ENCODE measurements around the gene LBX2. TPM values are rescaled to one million over a fixed set of nuclear protein-coding genes. Genes with fewer than 3 reads are reported as not detected.
A peak's percentile ranks its signal among the peaks of the same experiment; 100 is the strongest.

Gene LBX2
- total and polyA plus RNA-seq, 9 of the 15 experiments (the other 6 are each of a cell fraction or from before 2014, with no cell fraction given): 0.39 to 6.2 (median 1.8) TPM; not detected in 1

DNA sequence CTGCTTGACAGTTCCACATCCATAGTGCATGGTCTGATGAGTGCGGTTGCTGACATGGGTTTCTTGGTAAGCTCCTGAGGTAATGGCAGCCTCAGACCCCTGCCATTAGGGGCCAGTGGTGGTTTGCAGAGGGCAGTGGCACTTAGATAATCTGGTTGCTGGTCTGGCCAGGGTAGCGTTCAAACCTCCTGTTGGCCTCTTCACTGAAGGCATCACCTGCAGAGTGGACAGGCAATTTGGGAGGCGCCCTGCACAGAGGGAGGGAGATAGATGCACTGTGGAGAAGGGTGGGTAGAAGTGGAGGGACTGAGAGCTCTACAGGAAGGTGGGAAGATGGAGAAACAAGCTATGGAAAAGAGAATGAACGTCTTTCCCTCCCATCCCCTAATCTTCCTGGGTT is 34.1 kb upstream of the LBX2 start:
- intact Hi-C loops (cut with micrococcal nuclease) (loop anchor here (5.0 kb wide), 2 partner anchors 54 to 281 kb away; no protein-coding TSS in a partner anchor), in situ Hi-C loops (cut with MboI) (no loop called here)
- H3K4me1 ChIP-seq (replicated peaks in 1 of 2; ENCODE audit: control insufficient read depth in 2 of 2, insufficient read depth in 2 of 2, low read length in 2 of 2): peaks cover 20 to 36% of the 10 kb centered on the region in 2 experiments; a peak in 4 of 5 replicates
- ChIA-PET POLR2A (interaction anchor here (0.6 to 3.7 kb wide), 6 partner anchors 9 to 205 kb away, joined by 3 to 17 read pairs (median 4); partner anchors contain the start of genes INO80B and WBP1), CTCF (ENCODE audit: low intra/inter-chr PET ratio) (no interaction called here)
- FAIRE-seq: no peak
- H3K27ac ChIP-seq (ENCODE audit: extremely low read depth, low read depth, low read length): no peak overlapping the region
- H3K79me2 ChIP-seq (ENCODE audit: control insufficient read depth, insufficient read depth, low read length): peaks cover 34% of the 10 kb centered on the region
- peaks cover 5% of the 10 kb centered on the region; the same call in 1 of the 2 replicates for H4K20me1 ChIP-seq (replicated peaks; ENCODE audit: control insufficient read depth, insufficient read depth, low read length)
- no peak for DNase-seq (ENCODE audit: extremely low read depth in 1 of 4, low spot score in 3 of 4)
- H3K4me3 ChIP-seq: no peak overlapping the region
- no peaks in the 10 kb centered on the region for H3K9me3 ChIP-seq (replicated peaks; ENCODE audit: control insufficient read depth, insufficient read depth, low read depth, low read length)
- no peak overlapping the region for H3K9ac ChIP-seq (ENCODE audit: insufficient read depth in 1 of 2, low read depth in 2 of 2, low read length in 2 of 2)
- H3K9me1 ChIP-seq (ENCODE audit: control insufficient read depth, insufficient read depth, low read length): peaks cover 3% of the 10 kb centered on the region
- H3K36me3 ChIP-seq (ENCODE audit: control insufficient read depth, insufficient read depth, low read length): peaks cover 36% of the 10 kb centered on the region
- ATAC-seq: no peak
- H3K27me3 ChIP-seq (ENCODE audit: control insufficient read depth in 2 of 2, insufficient read depth in 2 of 2, low read length in 2 of 2): no peaks in the 10 kb centered on the region
- H2AFZ ChIP-seq (ENCODE audit: low read depth, low read length): no peak overlapping the region
- TF ChIP-seq SMAD3 (CRISPR knock-in tag; conservative IDR thresholded peaks at IDR 0.05) (no peak), POLR2A (conservative IDR thresholded peaks at IDR 0.05) (peak; percentile 30; the same call in 1 of the 2 replicates), POLR2AphosphoS5 (IDR thresholded peaks at IDR 0.05; ENCODE audit: control insufficient read depth, insufficient read depth, low read depth, low read length) (0 out of 2 replicates have a peak, but pooled peaks have one; percentile 18), ATF7 (IDR thresholded peaks at IDR 0.05) (no peak)
- no peak overlapping the region for H3K4me2 ChIP-seq (ENCODE audit: insufficient read depth, low read length)
- no TSS peak for BruUV-seq (replicated peaks)
- 77% methylated on average over 4 of the region's 4 CpGs for WGBS (ENCODE audit: insufficient coverage, low coverage, missing lambda C conversion rate)

DNA sequence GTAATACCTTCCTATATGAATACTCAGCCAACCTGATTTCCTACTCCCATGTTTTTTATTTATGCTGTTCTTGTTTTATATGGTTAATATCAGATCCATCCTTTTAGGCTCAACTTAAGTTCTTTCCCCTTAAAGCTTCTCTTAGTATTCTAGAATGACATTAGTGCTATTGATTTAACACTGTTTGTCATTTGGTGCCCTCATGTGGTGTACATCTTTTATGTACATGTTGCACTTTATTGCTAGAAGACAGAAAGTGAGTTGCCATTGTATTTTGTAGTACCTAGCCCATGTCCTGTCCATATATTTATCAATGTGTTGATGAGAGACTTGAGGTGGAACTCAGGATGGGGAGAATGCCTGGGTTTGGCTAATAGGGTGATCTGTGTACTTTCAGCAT is 32.8 kb upstream of the LBX2 start:
- no peaks in the 10 kb centered on the region for H3K9me3 ChIP-seq (replicated peaks; ENCODE audit: control insufficient read depth, insufficient read depth, low read depth, low read length)
- intact Hi-C loops (cut with micrococcal nuclease): loop anchor here (1.0 to 5.0 kb wide), 4 partner anchors 49 to 280 kb away; partner anchors contain the start of gene TTC31
- H3K4me3 ChIP-seq: no peak overlapping the region
- H3K27me3 ChIP-seq (ENCODE audit: control insufficient read depth in 2 of 2, insufficient read depth in 2 of 2, low read length in 2 of 2): no peaks in the 10 kb centered on the region
- H3K4me1 ChIP-seq (replicated peaks in 1 of 2; ENCODE audit: control insufficient read depth in 2 of 2, insufficient read depth in 2 of 2, low read length in 2 of 2): peaks cover 28 to 45% of the 10 kb centered on the region in 2 experiments
- peaks cover 5% of the 10 kb centered on the region; the same call in 1 of the 2 replicates for H4K20me1 ChIP-seq (replicated peaks; ENCODE audit: control insufficient read depth, insufficient read depth, low read length)
- peaks cover 49% of the 10 kb centered on the region for H3K36me3 ChIP-seq (ENCODE audit: control insufficient read depth, insufficient read depth, low read length)
- in situ Hi-C loops (cut with MboI): no loop called here
- H3K4me2 ChIP-seq (ENCODE audit: insufficient read depth, low read length): peak overlapping the region; percentile 97
- no peak overlapping the region for H3K27ac ChIP-seq (ENCODE audit: extremely low read depth, low read depth, low read length)
- no peak for ATAC-seq
- H3K79me2 ChIP-seq (ENCODE audit: control insufficient read depth, insufficient read depth, low read length): peaks cover 46% of the 10 kb centered on the region
- H3K9me1 ChIP-seq (ENCODE audit: control insufficient read depth, insufficient read depth, low read length): peaks cover 3% of the 10 kb centered on the region
- POLR2A ChIA-PET: interaction anchor here (0.9 to 3.9 kb wide), 8 partner anchors 7 to 333 kb away, joined by 3 to 25 read pairs (median 8); partner anchors contain the start of genes CCDC142, TTC31 and WBP1
- no peak for FAIRE-seq
- H3K9ac ChIP-seq (ENCODE audit: insufficient read depth in 1 of 2, low read depth in 2 of 2, low read length in 2 of 2): no peak overlapping the region
- no TSS peak for BruUV-seq (replicated peaks)
- H2AFZ ChIP-seq (ENCODE audit: low read depth, low read length): no peak overlapping the region
- CTCF ChIA-PET (ENCODE audit: low intra/inter-chr PET ratio): interaction anchor here (0.7 to 2.0 kb wide), 6 partner anchors 49 to 1044 kb away, joined by 3 to 12 read pairs (median 4); partner anchors contain the start of genes CCDC142 and TTC31
- peak in 1 of 4 experiments; percentile 41 for DNase-seq (ENCODE audit: extremely low read depth in 1 of 4, low spot score in 3 of 4)
- peak; percentile 71 for TF ChIP-seq C11orf30 (IDR thresholded peaks at IDR 0.05; ENCODE audit: low read depth)
- TF ChIP-seq ZNF3 (CRISPR knock-in tag; IDR thresholded peaks at IDR 0.05): no peak
- TF ChIP-seq, protein P1, sequence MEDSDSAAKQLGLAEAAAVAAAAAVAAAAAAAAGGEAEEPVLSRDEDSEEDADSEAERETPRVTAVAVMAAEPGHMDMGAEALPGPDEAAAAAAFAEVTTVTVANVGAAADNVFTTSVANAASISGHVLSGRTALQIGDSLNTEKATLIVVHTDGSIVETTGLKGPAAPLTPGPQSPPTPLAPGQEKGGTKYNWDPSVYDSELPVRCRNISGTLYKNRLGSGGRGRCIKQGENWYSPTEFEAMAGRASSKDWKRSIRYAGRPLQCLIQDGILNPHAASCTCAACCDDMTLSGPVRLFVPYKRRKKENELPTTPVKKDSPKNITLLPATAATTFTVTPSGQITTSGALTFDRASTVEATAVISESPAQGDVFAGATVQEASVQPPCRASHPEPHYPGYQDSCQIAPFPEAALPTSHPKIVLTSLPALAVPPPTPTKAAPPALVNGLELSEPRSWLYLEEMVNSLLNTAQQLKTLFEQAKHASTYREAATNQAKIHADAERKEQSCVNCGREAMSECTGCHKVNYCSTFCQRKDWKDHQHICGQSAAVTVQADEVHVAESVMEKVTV (CRISPR knock-in tag; IDR thresholded peaks at IDR 0.05): peak; percentile 69; the same call in 1 of the 2 replicates
- TF ChIP-seq FOXA3 (CRISPR knock-in tag; conservative IDR thresholded peaks at IDR 0.05 in 1 of 2, IDR thresholded peaks at IDR 0.05 in 1 of 2): peak in 1 of 2 experiments; percentile 42; a peak in 1 of 4 replicates
- TF ChIP-seq, protein P2, sequence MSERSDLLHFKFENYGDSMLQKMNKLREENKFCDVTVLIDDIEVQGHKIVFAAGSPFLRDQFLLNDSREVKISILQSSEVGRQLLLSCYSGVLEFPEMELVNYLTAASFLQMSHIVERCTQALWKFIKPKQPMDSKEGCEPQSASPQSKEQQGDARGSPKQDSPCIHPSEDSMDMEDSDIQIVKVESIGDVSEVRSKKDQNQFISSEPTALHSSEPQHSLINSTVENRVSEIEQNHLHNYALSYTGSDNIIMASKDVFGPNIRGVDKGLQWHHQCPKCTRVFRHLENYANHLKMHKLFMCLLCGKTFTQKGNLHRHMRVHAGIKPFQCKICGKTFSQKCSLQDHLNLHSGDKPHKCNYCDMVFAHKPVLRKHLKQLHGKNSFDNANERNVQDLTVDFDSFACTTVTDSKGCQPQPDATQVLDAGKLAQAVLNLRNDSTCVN (CRISPR knock-in tag; IDR thresholded peaks at IDR 0.05): no peak
- TF ChIP-seq FOXP1 (CRISPR knock-in tag; IDR thresholded peaks at IDR 0.05): no peak
- no peak for TF ChIP-seq NFE2 (IDR thresholded peaks at IDR 0.05; ENCODE audit: low read depth)
- TF ChIP-seq CHCHD3 (CRISPR knock-in tag; IDR thresholded peaks at IDR 0.05): no peak
- TF ChIP-seq CREB1 (IDR thresholded peaks at IDR 0.05): no peak
- no peak for TF ChIP-seq CREB1 (CRISPR knock-in tag; IDR thresholded peaks at IDR 0.05)
- 0 out of 2 replicates have a peak, but pooled peaks have one; percentile 36 for TF ChIP-seq KAT7 (CRISPR knock-in tag; IDR thresholded peaks at IDR 0.05; ENCODE audit: borderline replicate concordance)

Data from K562 (cell line).